OCI-LY3 (cell line): ENCODE measurements around the gene ACSL4.

Source experiments
- EZH2phosphoT487 ChIP-seq: fragments of 200-600 bp; shearing (Covaris generic); IDR thresholded peaks from 2 replicates; pipeline ENCODE4 v1.6.1; 2018; ENCODE audit warnings: antibody characterized with exemption, mixed run types, low read depth
- TF ChIP-seq, protein P1 (sequence below): fragments of 200-600, 300-600 bp; sonication (generic); IDR thresholded peaks from 2 replicates; pipeline ENCODE4 v1.5.1; 2014; ENCODE audit warnings: antibody characterized with exemption, low read length, low read depth

GRCh38 chrX:109681475-109682081 is 51.5 kb downstream of the ACSL4 start:
- TF ChIP-seq, protein P1, sequence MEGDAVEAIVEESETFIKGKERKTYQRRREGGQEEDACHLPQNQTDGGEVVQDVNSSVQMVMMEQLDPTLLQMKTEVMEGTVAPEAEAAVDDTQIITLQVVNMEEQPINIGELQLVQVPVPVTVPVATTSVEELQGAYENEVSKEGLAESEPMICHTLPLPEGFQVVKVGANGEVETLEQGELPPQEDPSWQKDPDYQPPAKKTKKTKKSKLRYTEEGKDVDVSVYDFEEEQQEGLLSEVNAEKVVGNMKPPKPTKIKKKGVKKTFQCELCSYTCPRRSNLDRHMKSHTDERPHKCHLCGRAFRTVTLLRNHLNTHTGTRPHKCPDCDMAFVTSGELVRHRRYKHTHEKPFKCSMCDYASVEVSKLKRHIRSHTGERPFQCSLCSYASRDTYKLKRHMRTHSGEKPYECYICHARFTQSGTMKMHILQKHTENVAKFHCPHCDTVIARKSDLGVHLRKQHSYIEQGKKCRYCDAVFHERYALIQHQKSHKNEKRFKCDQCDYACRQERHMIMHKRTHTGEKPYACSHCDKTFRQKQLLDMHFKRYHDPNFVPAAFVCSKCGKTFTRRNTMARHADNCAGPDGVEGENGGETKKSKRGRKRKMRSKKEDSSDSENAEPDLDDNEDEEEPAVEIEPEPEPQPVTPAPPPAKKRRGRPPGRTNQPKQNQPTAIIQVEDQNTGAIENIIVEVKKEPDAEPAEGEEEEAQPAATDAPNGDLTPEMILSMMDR: no peak
- TF ChIP-seq EZH2phosphoT487: no peak
